Neutrophil (primary cell): ENCODE measurements around the gene TCN2.
"Not testable (repeated sequence)": the region's sequence is repeated elsewhere in the genome, so short reads cannot be mapped to it uniquely, and the experiment has no call there.

Experiments used
- H3K27ac ChIP-seq: fragments of 200-600 bp; sonication (generic); 2 replicates; pipeline ENCODE4 v1.5.1; 2016; ENCODE audit warnings: mild to moderate bottlenecking, moderate library complexity
- H3K27me3 ChIP-seq: fragments of 200-600 bp; sonication (generic); 2 replicates; pipeline ENCODE4 v1.6.0; 2016; ENCODE audit warnings: mild to moderate bottlenecking
- H3K36me3 ChIP-seq: fragments of 200-600 bp; sonication (generic); 2 replicates; pipeline ENCODE4 v1.5.1; 2017
- H3K4me1 ChIP-seq, 2 experiments: fragments of 200-600 bp in 1 of 2; sonication (generic) in 1 of 2; 1 replicate in 1 of 2; 2 replicates in 1 of 2; pipeline versions ENCODE4 v1.5.1 to v1.6.1; 2013 to 2016; ENCODE audit warnings: low read depth in 1 of 2, low read length in 1 of 2, mild to moderate bottlenecking in 1 of 2, moderate library complexity in 1 of 2; ENCODE audit not compliant: control insufficient read depth in 1 of 2, insufficient read depth in 1 of 2
- H3K4me3 ChIP-seq, 2 experiments: fragments of 200-600 bp in 1 of 2; sonication (generic) in 1 of 2; 1 replicate in 1 of 2; 2 replicates in 1 of 2; pipeline ENCODE4 v1.5.1; 2013 to 2016; ENCODE audit warnings: low read depth in 1 of 2, low read length in 1 of 2, mild to moderate bottlenecking in 1 of 2, moderate library complexity in 1 of 2
- H3K9me3 ChIP-seq: fragments of 200-600 bp; sonication (generic); 2 replicates; pipeline ENCODE4 v1.5.1; 2016
- TF ChIP-seq, protein P1 (sequence below): fragments of 200-600 bp; sonication (generic); IDR thresholded peaks from 2 replicates; pipeline ENCODE4 v1.5.1; 2016; ENCODE audit warnings: antibody characterized with exemption

The TCN2 gene

DNA sequence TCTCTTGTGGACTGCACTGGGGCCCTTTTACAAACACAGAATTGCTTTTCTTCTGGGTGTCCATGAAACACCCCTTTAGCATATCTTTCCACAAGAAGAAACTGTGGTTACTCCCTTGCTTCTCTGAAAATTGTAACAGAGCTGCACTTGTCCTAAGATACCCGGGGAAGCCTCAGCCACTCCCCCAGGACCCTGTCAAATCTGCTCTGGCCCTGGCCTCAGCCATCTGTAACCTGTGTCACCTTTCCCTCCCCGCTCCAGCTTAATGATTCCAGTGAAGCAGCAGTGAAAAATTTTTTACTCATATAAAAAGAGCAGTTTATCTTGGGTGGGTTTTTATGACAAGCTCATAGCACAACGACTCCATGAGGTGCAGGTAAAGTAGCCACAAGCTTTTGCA, 64.1 kb downstream of the TCN2 start:
- H3K4me1 ChIP-seq: peaks cover 9 to 20% of the 10 kb centered on the region in 2 experiments
- no peaks in the 10 kb centered on the region for H3K9me3 ChIP-seq
- no peak overlapping the region for H3K27ac ChIP-seq
- H3K36me3 ChIP-seq: no peaks in the 10 kb centered on the region
- TF ChIP-seq, protein P1, sequence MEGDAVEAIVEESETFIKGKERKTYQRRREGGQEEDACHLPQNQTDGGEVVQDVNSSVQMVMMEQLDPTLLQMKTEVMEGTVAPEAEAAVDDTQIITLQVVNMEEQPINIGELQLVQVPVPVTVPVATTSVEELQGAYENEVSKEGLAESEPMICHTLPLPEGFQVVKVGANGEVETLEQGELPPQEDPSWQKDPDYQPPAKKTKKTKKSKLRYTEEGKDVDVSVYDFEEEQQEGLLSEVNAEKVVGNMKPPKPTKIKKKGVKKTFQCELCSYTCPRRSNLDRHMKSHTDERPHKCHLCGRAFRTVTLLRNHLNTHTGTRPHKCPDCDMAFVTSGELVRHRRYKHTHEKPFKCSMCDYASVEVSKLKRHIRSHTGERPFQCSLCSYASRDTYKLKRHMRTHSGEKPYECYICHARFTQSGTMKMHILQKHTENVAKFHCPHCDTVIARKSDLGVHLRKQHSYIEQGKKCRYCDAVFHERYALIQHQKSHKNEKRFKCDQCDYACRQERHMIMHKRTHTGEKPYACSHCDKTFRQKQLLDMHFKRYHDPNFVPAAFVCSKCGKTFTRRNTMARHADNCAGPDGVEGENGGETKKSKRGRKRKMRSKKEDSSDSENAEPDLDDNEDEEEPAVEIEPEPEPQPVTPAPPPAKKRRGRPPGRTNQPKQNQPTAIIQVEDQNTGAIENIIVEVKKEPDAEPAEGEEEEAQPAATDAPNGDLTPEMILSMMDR: no peak
- peaks cover 31% of the 10 kb centered on the region for H3K27me3 ChIP-seq
- H3K4me3 ChIP-seq: no peak overlapping the region

DNA sequence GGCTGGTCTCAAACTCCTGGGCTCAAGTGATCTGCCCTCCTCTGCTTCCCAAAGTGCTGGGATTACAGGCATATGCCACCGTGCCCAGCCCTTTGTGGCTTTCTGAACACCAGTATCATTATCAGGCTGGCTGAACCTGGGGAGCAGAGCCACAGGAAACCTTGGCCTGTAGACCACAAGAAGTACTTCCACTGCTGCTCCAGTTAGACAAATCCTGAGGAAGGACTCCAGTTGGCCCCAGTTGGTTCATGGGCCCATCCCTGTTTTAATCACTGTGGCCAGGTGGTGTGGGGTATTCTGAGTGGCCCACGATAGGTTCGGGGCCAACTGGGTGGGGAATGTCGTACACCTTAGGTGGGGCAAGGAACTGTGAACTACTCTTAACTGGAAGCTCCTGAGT, 66.2 kb downstream of the TCN2 start:
- Histone ChIP-seq H3K4me3 (no peak overlapping the region), H3K27ac (no peak overlapping the region), H3K27me3 (peaks cover 29% of the 10 kb centered on the region), H3K4me1 (peaks cover 3 to 4% of the 10 kb centered on the region in 2 experiments), H3K36me3 (no peaks in the 10 kb centered on the region), H3K9me3 (no peaks in the 10 kb centered on the region)
- TF ChIP-seq, protein P1: no peak

DNA sequence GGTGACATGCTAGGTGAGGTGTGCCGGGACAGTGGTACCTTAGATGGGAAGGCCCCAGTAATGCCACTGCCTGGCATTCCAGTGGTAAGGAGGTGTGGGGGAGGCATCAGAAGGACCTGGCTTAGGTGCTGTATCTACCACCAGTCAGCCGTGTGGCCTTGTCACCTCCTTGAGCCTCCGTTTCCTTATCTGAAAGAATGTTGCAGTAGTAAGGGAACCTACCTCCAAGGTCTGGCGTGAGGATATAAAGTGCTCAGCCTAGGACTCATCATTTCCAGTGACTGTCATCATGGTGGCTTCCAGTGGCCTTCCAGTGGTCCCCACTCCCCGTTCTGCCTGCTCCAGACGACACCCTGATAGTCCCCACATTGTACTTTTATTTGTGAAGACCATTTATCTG, 67.5 kb downstream of the TCN2 start:
- H3K36me3 ChIP-seq: no peaks in the 10 kb centered on the region
- H3K4me1 ChIP-seq: no peaks in the 10 kb centered on the region
- H3K27me3 ChIP-seq: peaks cover 25% of the 10 kb centered on the region
- no peak overlapping the region for H3K27ac ChIP-seq
- no peak overlapping the region for H3K4me3 ChIP-seq
- no peaks in the 10 kb centered on the region for H3K9me3 ChIP-seq
- TF ChIP-seq, protein P1: no peak

DNA sequence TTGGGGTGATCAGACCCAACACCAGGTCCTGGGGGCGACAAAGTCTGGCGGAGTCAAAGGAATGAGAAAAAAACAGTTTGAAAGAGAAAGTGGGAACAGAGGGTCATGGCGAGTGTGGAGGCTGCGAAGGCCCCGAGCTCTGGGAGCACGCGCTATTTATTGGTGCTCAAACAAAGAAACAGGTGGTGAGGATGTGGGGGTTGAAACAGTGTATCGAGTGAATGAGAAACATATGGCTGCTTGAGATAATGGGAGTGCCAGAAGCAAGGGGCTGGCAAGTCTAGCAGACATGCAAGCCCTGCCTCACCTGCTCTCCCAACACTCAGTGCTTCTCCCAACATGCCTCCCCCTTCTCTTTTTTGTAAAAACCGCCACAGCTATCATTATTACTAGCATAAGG, 68.5 kb downstream of the TCN2 start:
- Histone ChIP-seq H3K4me1 (no peaks in the 10 kb centered on the region), H3K4me3 (no peak overlapping the region), H3K9me3 (no peaks in the 10 kb centered on the region), H3K27me3 (peaks cover 17% of the 10 kb centered on the region), H3K36me3 (no peaks in the 10 kb centered on the region), H3K27ac (no peak overlapping the region)
- TF ChIP-seq, protein P1: no peak

DNA sequence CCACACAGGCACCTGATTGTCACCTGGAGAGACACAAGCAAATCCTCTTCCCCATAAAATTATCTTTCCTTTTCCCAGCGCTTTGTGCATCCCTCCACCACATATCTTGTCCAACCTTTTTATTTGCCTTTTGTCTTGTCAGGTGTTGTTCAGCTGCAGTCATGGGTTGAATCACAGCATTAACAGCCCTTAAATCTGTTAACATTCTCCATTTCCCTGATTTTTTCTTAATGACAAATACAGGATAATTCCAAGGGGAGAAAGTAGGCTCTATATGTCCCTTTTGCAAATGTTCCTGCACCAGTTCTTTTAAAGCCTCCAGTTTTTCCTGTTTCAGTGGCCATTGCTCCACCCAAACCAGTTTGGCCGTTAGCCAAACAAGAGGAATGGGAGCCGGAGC, 69.6 kb downstream of the TCN2 start:
- H3K9me3 ChIP-seq, H3K27ac ChIP-seq, H3K4me1 ChIP-seq, H3K4me3 ChIP-seq, H3K36me3 ChIP-seq: not testable (repeated sequence)
- H3K27me3 ChIP-seq: peaks cover 11% of the 10 kb centered on the region
